T-cell (primary cell): Measurements from ENCODE around the gene LSM7. TPM values are rescaled to one million over a fixed set of nuclear protein-coding genes. Genes with fewer than 3 reads are reported as not detected.

Experiments
- ATAC-seq, 4 experiments: fragments of 200-7000 bp in 3 of 4; fragments of 150-1000 bp in 1 of 4; cut with Tn5 transposase; replicated peaks in 1 of 4; 1 replicate in 3 of 4; 2 replicates in 1 of 4; pipeline ENCODE4 v1.10.0; 2021; ENCODE audit warnings: moderate library complexity in 3 of 4, mild to moderate bottlenecking in 2 of 4, moderate number of reproducible peaks in 1 of 4
- CTCF ChIA-PET, 2 donors: fragments of 300-600 bp; sonication (Branson Sonifier 250); formaldehyde crosslinking; loops; one replicate each; lab custom pipeline; 2022; ENCODE audit warnings: antibody characterized with exemption in 2 of 2; lab: Charles Lee
- POLR2A ChIA-PET, 2 donors: fragments of 300-600 bp; sonication (Branson Sonifier 250); formaldehyde crosslinking; loops; one replicate each; lab custom pipeline; 2022; ENCODE audit warnings: antibody characterized with exemption in 2 of 2; lab: Charles Lee
- DNase-seq, 35 experiments: peaks; one replicate each; pipeline versions ENCODE4 v3.0.0 to v3.0.0-alpha.2; 2013 to 2023
- H3K27ac ChIP-seq: one replicate; pipeline ENCODE4 v1.5.1; 2013; ENCODE audit warnings: low read length
- H3K27me3 ChIP-seq, 2 experiments: replicated peaks in 1 of 2; 1 replicate in 1 of 2; 2 replicates in 1 of 2; pipeline versions ENCODE4 v1.6.1 to v1.7.0; 2013; ENCODE audit warnings: low read length in 1 of 2, mixed read lengths in 1 of 2; ENCODE audit not compliant: control insufficient read depth in 2 of 2, insufficient read depth in 2 of 2; ENCODE audit errors: extremely low read depth in 1 of 2
- H3K36me3 ChIP-seq, 2 donors: 1 replicate in 1 of 2; 2 replicates in 1 of 2; pipeline versions ENCODE4 v1.6.1 to v1.7.0; 2013; ENCODE audit warnings: low read length in 1 of 2; ENCODE audit not compliant: control insufficient read depth in 2 of 2, insufficient read depth in 1 of 2; ENCODE audit errors: extremely low read depth in 1 of 2
- H3K4me1 ChIP-seq, 2 experiments: 1 replicate in 1 of 2; 2 replicates in 1 of 2; pipeline versions ENCODE4 v1.6.1 to v1.7.0; 2013; ENCODE audit warnings: low read length in 2 of 2, mixed read lengths in 1 of 2; ENCODE audit not compliant: insufficient read depth in 2 of 2, control insufficient read depth in 1 of 2; ENCODE audit errors: extremely low read depth in 1 of 2
- H3K4me3 ChIP-seq, 2 donors: 1 replicate in 1 of 2; 2 replicates in 1 of 2; pipeline versions ENCODE4 v1.5.1 to v1.7.0; 2013; ENCODE audit warnings: mild to moderate bottlenecking in 2 of 2, low read length in 1 of 2, moderate library complexity in 1 of 2; ENCODE audit not compliant: control insufficient read depth in 1 of 2; ENCODE audit errors: extremely low read depth in 1 of 2
- H3K9me3 ChIP-seq: 2 replicates; pipeline ENCODE4 v1.7.0; 2013
- H3K27ac Mint-ChIP-seq, 2 donors: one replicate each; pipeline ENCODE4 v1.8.0; 2020 to 2021; ENCODE audit warnings: mild to moderate bottlenecking in 2 of 2, mixed read lengths in 2 of 2
- H3K27me3 Mint-ChIP-seq, 2 donors: one replicate each; pipeline ENCODE4 v1.8.0; 2021 to 2022; ENCODE audit warnings: mixed read lengths in 2 of 2
- H3K36me3 Mint-ChIP-seq: one replicate; pipeline ENCODE4 v1.8.0; 2021; ENCODE audit warnings: mixed read lengths
- H3K4me1 Mint-ChIP-seq, 3 donors: one replicate each; pipeline ENCODE4 v1.8.0; 2020 to 2022; ENCODE audit warnings: mixed read lengths in 3 of 3, mild to moderate bottlenecking in 1 of 3
- H3K4me3 Mint-ChIP-seq, 3 donors: one replicate each; pipeline ENCODE4 v1.8.0; 2020 to 2022; ENCODE audit warnings: mild to moderate bottlenecking in 3 of 3, mixed read lengths in 3 of 3, moderate library complexity in 3 of 3
- H3K9me3 Mint-ChIP-seq, 3 donors: one replicate each; pipeline ENCODE4 v1.8.0; 2020 to 2022; ENCODE audit warnings: mixed read lengths in 3 of 3
- WGBS: methylation state at CpG from one replicate; pipeline ENCODE4 v1.1.5; 2013; ENCODE audit warnings: missing lambda C conversion rate; ENCODE audit not compliant: insufficient coverage; 5-methylcytosine and 5-hydroxymethylcytosine counted together
- total RNA-seq, 35 experiments: library from RNA in 6 of 35; stranded (reverse) in 6 of 35; fragments of 120-200 nt in 1 of 35; gene quantifications; one replicate each; pipeline versions ENCODE4 v1.2.1 to v1.2.4 and lab custom pipeline; 2013 to 2026

Gene LSM7
- total RNA-seq, 5 donors from 2014 or later (not counting 1 experiment from before 2014, with no cell fraction given): 86.7 to 127 (median 107) TPM

GRCh38 chr19:2308114-2308556, 20.3 kb downstream of the LSM7 start, which contains the start of gene LINGO3:
Gene LINGO3, minus strand, starts transcription at chr19:2308154. Its CDS starts 16,378 bp downstream, at chr19:2291776.
- ATAC-seq: peak; percentile 29 to 50 (median 48)
- peaks cover 34 to 64% of the 10 kb centered on the region in 2 donors for H3K27me3 Mint-ChIP-seq

GRCh38 chr19:2307518-2308012, 20.8 kb downstream of the LSM7 start:
- POLR2A ChIA-PET: no interaction called here
- Mint-ChIP-seq H3K27ac (no peak overlapping the region), H3K4me1 (peaks cover 13 to 18% (median 13%) of the 10 kb centered on the region in 3 donors), H3K27me3 (peaks cover 36 to 66% of the 10 kb centered on the region in 2 donors), H3K4me3 (peak overlapping the region in 1 of 3 donors; percentile 17), H3K36me3 (no peaks in the 10 kb centered on the region), H3K9me3 (no peaks in the 10 kb centered on the region)
- Histone ChIP-seq H3K4me3 (no peak overlapping the region), H3K27ac (no peak overlapping the region), H3K36me3 (no peaks in the 10 kb centered on the region), H3K27me3 (peaks cover 0 to 91% of the 10 kb centered on the region in 2 experiments), H3K4me1 (peaks cover 0 to 27% of the 10 kb centered on the region in 2 experiments), H3K9me3 (no peaks in the 10 kb centered on the region)
- DNase-seq (no peak), ATAC-seq (no peak)
- 20% methylated on average over 32 of the region's 33 CpGs for WGBS
- CTCF ChIA-PET: no interaction called here

More at GRCh38 chr19:2308114-2308556, 20.3 kb downstream of the LSM7 start, which contains the start of gene LINGO3:
- Mint-ChIP-seq H3K4me3 (peak within 1 kb of the TSS in 2 of 3 donors; percentile 15 to 72), H3K9me3 (no peaks in the 10 kb centered on the region), H3K36me3 (no peaks in the 10 kb centered on the region), H3K4me1 (peaks cover 7 to 14% (median 11%) of the 10 kb centered on the region in 3 donors), H3K27ac (peak within 1 kb of the TSS in 1 of 2 donors; percentile 36)
- WGBS: 7% methylated on average over 63 of the region's 63 CpGs
- Histone ChIP-seq H3K27ac (no peak within 1 kb of the TSS), H3K27me3 (peaks cover 0 to 91% of the 10 kb centered on the region in 2 experiments), H3K4me1 (peaks cover 0 to 27% of the 10 kb centered on the region in 2 experiments), H3K36me3 (no peaks in the 10 kb centered on the region), H3K9me3 (no peaks in the 10 kb centered on the region), H3K4me3 (no peak within 1 kb of the TSS)
- ChIA-PET CTCF (no interaction called here), POLR2A (no interaction called here)
- DNase-seq: peak in 2 of 35 experiments; percentile 20 to 43

GRCh38 chr19:2306971-2307370, 21.4 kb downstream of the LSM7 start:
- Histone ChIP-seq H3K27me3 (peaks cover 0 to 91% of the 10 kb centered on the region in 2 experiments), H3K4me1 (peaks cover 0 to 30% of the 10 kb centered on the region in 2 experiments), H3K36me3 (no peaks in the 10 kb centered on the region), H3K4me3 (no peak overlapping the region), H3K27ac (no peak overlapping the region), H3K9me3 (no peaks in the 10 kb centered on the region)
- ATAC-seq (no peak), DNase-seq (no peak)
- H3K4me1 Mint-ChIP-seq: peaks cover 13 to 20% (median 14%) of the 10 kb centered on the region in 3 donors
- H3K36me3 Mint-ChIP-seq: no peaks in the 10 kb centered on the region
- WGBS: 72% methylated on average over 14 of the region's 17 CpGs
- ChIA-PET POLR2A (no interaction called here), CTCF (no interaction called here)
- peak overlapping the region in 2 of 3 donors; percentile 39 to 49 for H3K4me3 Mint-ChIP-seq
- no peaks in the 10 kb centered on the region for H3K9me3 Mint-ChIP-seq
- peaks cover 36 to 65% of the 10 kb centered on the region in 2 donors for H3K27me3 Mint-ChIP-seq
- no peak overlapping the region for H3K27ac Mint-ChIP-seq

GRCh38 chr19:2306281-2306806, 22.0 kb downstream of the LSM7 start:
- H3K36me3 Mint-ChIP-seq: no peaks in the 10 kb centered on the region
- Histone ChIP-seq H3K27me3 (peaks cover 0 to 93% of the 10 kb centered on the region in 2 experiments), H3K27ac (no peak overlapping the region), H3K4me1 (peaks cover 0 to 30% of the 10 kb centered on the region in 2 experiments), H3K4me3 (no peak overlapping the region), H3K36me3 (no peaks in the 10 kb centered on the region), H3K9me3 (no peaks in the 10 kb centered on the region)
- POLR2A ChIA-PET: no interaction called here
- H3K27ac Mint-ChIP-seq: no peak overlapping the region
- no peak for ATAC-seq
- H3K9me3 Mint-ChIP-seq: no peaks in the 10 kb centered on the region
- H3K27me3 Mint-ChIP-seq: peaks cover 36 to 64% of the 10 kb centered on the region in 2 donors
- H3K4me3 Mint-ChIP-seq: peak overlapping the region in 1 of 3 donors; percentile 49
- no peak for DNase-seq
- H3K4me1 Mint-ChIP-seq: peaks cover 13 to 22% (median 14%) of the 10 kb centered on the region in 3 donors
- CTCF ChIA-PET: no interaction called here
- WGBS: 65% methylated on average over 2 of the region's 19 CpGs

GRCh38 chr19:2305452-2306280, 22.7 kb downstream of the LSM7 start:
- ATAC-seq: no peak
- ChIA-PET CTCF (no interaction called here), POLR2A (interaction anchor here in 1 of 2 donors (0.5 kb wide), 1 partner anchor 9 kb away, joined by 3 read pairs; no protein-coding TSS in a partner anchor)
- Histone ChIP-seq H3K9me3 (no peaks in the 10 kb centered on the region), H3K4me1 (peaks cover 0 to 30% of the 10 kb centered on the region in 2 experiments), H3K4me3 (no peak overlapping the region), H3K27me3 (peaks cover 0 to 92% of the 10 kb centered on the region in 2 experiments), H3K36me3 (no peaks in the 10 kb centered on the region), H3K27ac (no peak overlapping the region)
- Mint-ChIP-seq H3K27me3 (peaks cover 36 to 61% of the 10 kb centered on the region in 2 donors), H3K27ac (no peak overlapping the region), H3K9me3 (no peaks in the 10 kb centered on the region), H3K36me3 (no peaks in the 10 kb centered on the region), H3K4me3 (no peak overlapping the region), H3K4me1 (peaks cover 13 to 25% (median 14%) of the 10 kb centered on the region in 3 donors)
- WGBS: 78% methylated on average over 3 of the region's 19 CpGs
- no peak for DNase-seq

- peak in 2 of 4 experiments; percentile 5 to 14 for ATAC-seq
- Mint-ChIP-seq H3K27me3 (peaks cover 21 to 38% of the 10 kb centered on the region in 2 donors), H3K9me3 (no peaks in the 10 kb centered on the region), H3K27ac (peak overlapping the region in 1 of 2 donors; percentile 43), H3K4me3 (peak overlapping the region; percentile 36 to 75 (median 67)), H3K36me3 (no peaks in the 10 kb centered on the region), H3K4me1 (peaks cover 7 to 22% (median 11%) of the 10 kb centered on the region in 3 donors)
- WGBS: 49% methylated on average over 16 of the region's 26 CpGs
- DNase-seq: no peak
- Histone ChIP-seq H3K4me1 (peaks cover 0 to 27% of the 10 kb centered on the region in 2 experiments), H3K4me3 (peak overlapping the region in 1 of 2 donors; percentile 15), H3K36me3 (no peaks in the 10 kb centered on the region), H3K9me3 (no peaks in the 10 kb centered on the region), H3K27ac (no peak overlapping the region), H3K27me3 (peaks cover 0 to 70% of the 10 kb centered on the region in 2 experiments)
- ChIA-PET POLR2A (no interaction called here), CTCF (no interaction called here)
Measured at GRCh38 chr19:2303211-2303798, 25.1 kb downstream of the LSM7 start.
